ENCODE results near the gene BRIP1. TPM values are rescaled to one million over a fixed set of nuclear protein-coding genes. Genes with fewer than 3 reads are reported as not detected.

The BRIP1 gene
- total RNA-seq, 3 donors from 2014 or later (not counting 1 experiment from before 2014, with no cell fraction given), result 2.7 to 3.7 (median 2.9) TPM

GRCh38 chr17:61794792-61795191 lies 68.5 kb downstream of the BRIP1 start:
- Histone ChIP-seq H3K27me3 (ENCODE audit: control insufficient read depth, insufficient read depth, low read length) (no peaks in the 10 kb centered on the region), H3K36me3 (ENCODE audit: control insufficient read depth, insufficient read depth, low read length) (no peaks in the 10 kb centered on the region), H3K4me3 (ENCODE audit: low read length) (no peak overlapping the region), H3K9me3 (ENCODE audit: control insufficient read depth, insufficient read depth, low read length) (no peaks in the 10 kb centered on the region), H3K27ac (ENCODE audit: low read length) (no peak overlapping the region), H3K4me1 (ENCODE audit: control insufficient read depth, insufficient read depth, low read length) (no peaks in the 10 kb centered on the region)
- Mint-ChIP-seq H3K4me1 (no peaks in the 10 kb centered on the region), H3K27ac (no peak overlapping the region), H3K27me3 (ENCODE audit: low read depth in 2 of 2) (no peaks in the 10 kb centered on the region), H3K4me3 (no peak overlapping the region), H3K9me3 (no peaks in the 10 kb centered on the region), H3K36me3 (no peaks in the 10 kb centered on the region)
- DNase-seq (no peak), ATAC-seq (no peak)
- intact Hi-C loops (cut with micrococcal nuclease), result no loop called here
- WGBS (ENCODE audit: insufficient coverage), result no CpG with 5 or more reads among the region's 1 CpG
- TF ChIP-seq CTCF (IDR thresholded peaks at IDR 0.05), result no peak

- Mint-ChIP-seq H3K27ac (no peak overlapping the region), H3K4me3 (no peak overlapping the region), H3K36me3 (no peaks in the 10 kb centered on the region), H3K4me1 (no peaks in the 10 kb centered on the region), H3K27me3 (ENCODE audit: low read depth in 2 of 2) (no peaks in the 10 kb centered on the region), H3K9me3 (no peaks in the 10 kb centered on the region)
- 100% methylated on average over 4 of the region's 4 CpGs for WGBS (ENCODE audit: insufficient coverage)
- no peak for TF ChIP-seq CTCF (IDR thresholded peaks at IDR 0.05)
- no peaks in the 10 kb centered on the region for H3K36me3 ChIP-seq (ENCODE audit: control insufficient read depth, insufficient read depth, low read length)
- H3K27ac ChIP-seq (ENCODE audit: low read length), result no peak overlapping the region
- H3K4me1 ChIP-seq (ENCODE audit: control insufficient read depth, insufficient read depth, low read length), result no peaks in the 10 kb centered on the region
- no peak for DNase-seq
- H3K4me3 ChIP-seq (ENCODE audit: low read length), result no peak overlapping the region
- intact Hi-C loops (cut with micrococcal nuclease), result no loop called here
- no peaks in the 10 kb centered on the region for H3K9me3 ChIP-seq (ENCODE audit: control insufficient read depth, insufficient read depth, low read length)
- H3K27me3 ChIP-seq (ENCODE audit: control insufficient read depth, insufficient read depth, low read length), result no peaks in the 10 kb centered on the region
- no peak for ATAC-seq
These were observed 69.1 kb downstream of the BRIP1 start for GRCh38 chr17:61794242-61794641.

- no peaks in the 10 kb centered on the region for H3K9me3 ChIP-seq (ENCODE audit: control insufficient read depth, insufficient read depth, low read length)
- no peaks in the 10 kb centered on the region for H3K4me1 Mint-ChIP-seq
- ATAC-seq (no peak), DNase-seq (no peak)
- H3K27me3 ChIP-seq (ENCODE audit: control insufficient read depth, insufficient read depth, low read length), result no peaks in the 10 kb centered on the region
- no peaks in the 10 kb centered on the region for H3K4me1 ChIP-seq (ENCODE audit: control insufficient read depth, insufficient read depth, low read length)
- H3K4me3 ChIP-seq (ENCODE audit: low read length), result no peak overlapping the region
- no peak for TF ChIP-seq CTCF (IDR thresholded peaks at IDR 0.05)
- intact Hi-C loops (cut with micrococcal nuclease), result no loop called here
- WGBS (ENCODE audit: insufficient coverage), result 100% methylated on average over 1 of the region's 3 CpGs
- H3K27me3 Mint-ChIP-seq (ENCODE audit: low read depth in 2 of 2), result no peaks in the 10 kb centered on the region
- no peak overlapping the region for H3K27ac ChIP-seq (ENCODE audit: low read length)
- H3K36me3 ChIP-seq (ENCODE audit: control insufficient read depth, insufficient read depth, low read length), result no peaks in the 10 kb centered on the region
- no peaks in the 10 kb centered on the region for H3K36me3 Mint-ChIP-seq
- H3K27ac Mint-ChIP-seq, result no peak overlapping the region
- H3K4me3 Mint-ChIP-seq, result no peak overlapping the region
- no peaks in the 10 kb centered on the region for H3K9me3 Mint-ChIP-seq
These were observed 69.8 kb downstream of the BRIP1 start for GRCh38 chr17:61793565-61793964.

- Histone ChIP-seq H3K9me3 (ENCODE audit: control insufficient read depth, insufficient read depth, low read length) (no peaks in the 10 kb centered on the region), H3K4me1 (ENCODE audit: control insufficient read depth, insufficient read depth, low read length) (no peaks in the 10 kb centered on the region), H3K27ac (ENCODE audit: low read length) (no peak overlapping the region), H3K4me3 (ENCODE audit: low read length) (no peak overlapping the region), H3K36me3 (ENCODE audit: control insufficient read depth, insufficient read depth, low read length) (no peaks in the 10 kb centered on the region), H3K27me3 (ENCODE audit: control insufficient read depth, insufficient read depth, low read length) (no peaks in the 10 kb centered on the region)
- intact Hi-C loops (cut with micrococcal nuclease), result no loop called here
- Mint-ChIP-seq H3K9me3 (no peaks in the 10 kb centered on the region), H3K36me3 (no peaks in the 10 kb centered on the region), H3K27me3 (ENCODE audit: low read depth in 2 of 2) (no peaks in the 10 kb centered on the region), H3K27ac (no peak overlapping the region), H3K4me1 (no peaks in the 10 kb centered on the region), H3K4me3 (no peak overlapping the region)
- DNase-seq (no peak), ATAC-seq (no peak)
- TF ChIP-seq CTCF (IDR thresholded peaks at IDR 0.05), result no peak
These were observed 73.5 kb downstream of the BRIP1 start for GRCh38 chr17:61789872-61790271.
